IPS-11a (cell line): ENCODE measurements around the gene PANK1.
A peak's percentile ranks its signal among the peaks of the same experiment; 100 is the strongest.

Experiments
- H3K4me3 ChIP-seq: one replicate; pipeline ENCODE4 v1.5.1; 2013; ENCODE audit warnings: low read depth, low read length, control low read depth

Gene PANK1

DNA sequence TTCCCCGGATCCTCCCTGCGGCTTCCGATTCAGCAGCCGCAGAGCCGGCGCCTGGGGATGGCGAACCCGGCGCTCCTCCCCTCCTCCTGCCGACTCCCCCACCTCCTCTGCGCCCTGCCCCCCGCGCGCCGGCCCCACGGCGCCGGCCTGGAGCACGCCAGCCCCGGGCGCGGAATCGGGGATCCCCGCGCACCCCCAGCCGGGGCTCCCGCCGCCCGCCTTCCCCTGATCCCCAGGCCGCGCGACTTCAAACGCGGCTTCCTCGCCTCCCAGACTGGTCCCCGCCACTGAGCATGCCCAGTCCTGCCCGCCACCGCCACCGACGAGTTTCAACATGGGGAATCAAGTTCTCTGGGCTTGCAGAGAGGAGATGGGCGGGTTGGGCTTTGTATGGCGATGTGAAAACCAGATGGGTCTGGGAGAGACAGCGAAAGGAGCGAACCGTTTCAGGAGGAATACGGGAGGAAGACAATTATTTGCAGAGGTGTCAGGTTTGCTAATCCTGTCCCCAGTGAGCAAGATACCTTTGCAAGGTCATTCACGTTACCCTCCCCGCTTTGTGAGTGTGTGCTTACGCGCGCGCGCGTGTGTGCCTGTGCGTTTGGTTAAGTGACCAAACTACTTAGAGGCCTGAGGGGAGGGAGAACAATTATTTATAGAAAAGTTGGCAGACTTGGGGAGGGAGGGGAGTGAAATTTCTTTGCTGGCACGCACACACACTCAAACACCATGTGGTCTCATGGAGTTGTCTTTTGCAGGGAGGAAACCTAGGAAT lies at the start of gene PANK1:
TSS of gene PANK1 (minus strand) at position 276 of the 775 bp plus-strand sequence. CDS start 351 bp downstream, outside the sequence.
- peak within 1 kb of the TSS; percentile 91 for H3K4me3 ChIP-seq

DNA sequence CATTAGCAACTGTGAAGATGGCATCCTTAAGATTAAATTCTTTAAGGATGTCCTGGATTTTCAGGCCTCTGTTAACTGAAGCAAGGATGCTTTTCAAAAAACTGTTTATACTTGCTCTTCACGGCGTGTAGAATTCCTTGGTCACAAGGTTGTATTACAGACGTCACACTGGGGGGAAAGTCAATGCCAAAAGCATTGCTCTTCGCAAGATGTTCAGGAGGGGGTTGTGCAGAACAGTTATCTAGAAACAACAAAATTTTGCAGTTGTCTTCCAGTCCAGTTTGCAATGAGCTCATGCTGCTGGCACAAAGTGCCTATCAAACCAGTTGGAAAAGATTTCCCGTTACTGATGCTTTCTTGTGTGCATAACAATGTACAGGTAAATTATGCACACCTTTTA lies 48.1 kb upstream of the PANK1 start:
- H3K4me3 ChIP-seq = no peak overlapping the region

DNA sequence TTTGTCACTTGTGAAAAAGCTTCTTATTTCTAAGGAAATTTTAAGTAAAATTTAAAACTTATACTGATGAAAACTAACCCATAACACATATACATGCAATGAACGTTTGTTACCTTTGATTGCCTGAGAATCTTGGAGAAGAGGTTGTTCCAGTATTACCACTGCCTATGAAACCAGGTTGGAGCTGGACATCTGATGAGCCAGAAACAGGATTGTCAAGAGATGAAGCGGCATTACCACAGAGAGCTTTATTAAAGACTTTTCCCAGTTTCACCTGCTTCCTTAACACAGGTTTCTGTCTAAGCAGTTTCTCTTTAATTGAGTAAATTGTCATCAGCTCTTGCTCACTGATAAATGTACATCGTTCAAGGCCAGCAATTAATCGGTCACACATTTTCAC lies 47.4 kb upstream of the PANK1 start:
- no peak overlapping the region for H3K4me3 ChIP-seq

DNA sequence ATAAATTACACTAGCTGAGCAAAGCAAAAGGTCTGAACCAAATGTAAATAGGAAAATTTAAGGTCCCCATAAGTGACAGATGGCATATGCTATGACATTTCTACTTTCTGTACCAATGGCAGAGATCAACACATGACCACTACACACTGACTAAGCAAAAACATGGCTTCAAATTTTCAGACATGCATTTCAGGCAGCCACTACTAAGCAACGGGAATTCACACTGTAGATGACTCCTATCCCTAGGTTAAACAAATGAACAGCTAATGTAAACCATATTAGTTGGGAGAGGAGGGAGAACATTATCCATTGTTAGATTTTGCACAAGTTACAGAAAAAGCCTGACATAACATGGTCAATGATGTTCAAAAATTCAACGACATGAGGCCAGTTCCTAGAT lies 45.0 kb upstream of the PANK1 start:
- no peak overlapping the region for H3K4me3 ChIP-seq

DNA sequence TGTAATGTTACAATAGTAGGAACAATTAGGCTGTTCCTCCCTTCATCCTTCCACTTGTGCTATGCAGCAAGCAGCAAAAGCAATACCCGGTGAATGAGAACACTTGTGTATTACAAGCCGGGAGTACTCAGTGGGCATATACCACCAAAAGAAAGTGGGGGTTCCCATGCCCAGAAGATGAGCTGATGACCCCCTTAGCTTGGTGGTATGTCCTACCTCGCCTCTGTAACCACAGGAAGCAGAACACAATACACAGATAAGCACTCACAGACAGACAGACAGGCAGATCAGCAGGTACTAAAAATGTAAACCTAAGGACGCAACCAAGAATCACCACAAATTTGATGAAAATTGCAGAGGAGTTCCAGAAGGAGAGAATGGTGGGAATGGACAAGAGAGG lies 40.9 kb upstream of the PANK1 start:
- no peak overlapping the region for H3K4me3 ChIP-seq

DNA sequence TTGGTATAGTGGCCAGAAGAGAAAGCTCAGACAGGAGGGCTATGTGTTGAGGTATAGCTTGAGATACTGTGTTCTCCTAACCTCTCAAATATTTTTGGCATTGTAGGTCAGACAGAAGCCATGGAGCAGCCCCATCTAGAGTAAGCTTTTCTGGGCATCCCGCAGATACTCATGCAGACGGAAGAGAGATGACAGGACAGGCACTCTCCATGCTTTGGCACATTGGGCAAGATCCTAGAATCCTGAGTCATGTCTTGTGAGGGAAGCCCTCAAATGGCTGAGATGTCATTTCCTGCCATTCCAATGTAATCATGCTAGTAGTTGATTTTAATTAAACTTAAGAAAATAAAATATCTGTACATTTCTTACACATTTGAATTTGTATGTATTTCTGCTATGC lies 39.6 kb upstream of the PANK1 start:
- no peak overlapping the region for H3K4me3 ChIP-seq

DNA sequence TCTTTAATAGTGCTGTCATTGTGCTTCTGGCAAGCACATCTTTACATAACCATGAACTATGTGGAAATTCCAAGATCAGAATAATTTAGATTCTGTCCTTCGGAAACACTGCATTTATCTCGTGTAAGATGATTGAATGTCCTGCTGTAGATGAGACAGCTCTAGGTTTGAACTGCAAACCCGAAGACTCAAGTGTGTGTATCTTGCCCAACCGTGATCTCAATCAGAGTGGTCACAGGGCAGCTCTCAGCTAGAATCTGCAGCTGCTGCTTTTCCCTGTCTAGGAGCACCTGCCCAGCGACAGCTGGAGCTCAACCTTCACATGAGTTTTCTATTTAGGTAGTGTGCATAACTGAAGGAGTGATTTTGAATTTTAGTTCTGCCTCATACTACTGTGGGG lies 38.8 kb upstream of the PANK1 start:
- no peak overlapping the region for H3K4me3 ChIP-seq

DNA sequence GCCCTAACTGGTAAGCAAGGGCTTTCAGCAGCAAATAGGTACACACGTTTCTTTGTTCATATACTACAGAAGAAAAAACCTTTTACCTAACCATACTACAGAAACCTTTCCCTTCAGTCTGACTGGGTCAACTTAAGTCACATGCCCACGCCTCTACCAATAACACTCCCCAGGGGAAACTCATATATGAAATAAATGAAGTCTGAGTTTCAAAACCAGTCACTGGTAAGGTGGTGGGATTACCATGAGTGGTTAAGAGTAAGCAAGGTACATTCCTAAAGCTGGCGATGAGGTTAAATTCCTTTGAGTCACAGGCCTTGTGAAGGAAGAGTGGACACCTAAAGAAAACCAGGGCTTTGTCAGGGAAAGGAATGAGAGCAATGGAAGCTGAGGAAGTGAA lies 34.9 kb upstream of the PANK1 start:
- H3K4me3 ChIP-seq = no peak overlapping the region

DNA sequence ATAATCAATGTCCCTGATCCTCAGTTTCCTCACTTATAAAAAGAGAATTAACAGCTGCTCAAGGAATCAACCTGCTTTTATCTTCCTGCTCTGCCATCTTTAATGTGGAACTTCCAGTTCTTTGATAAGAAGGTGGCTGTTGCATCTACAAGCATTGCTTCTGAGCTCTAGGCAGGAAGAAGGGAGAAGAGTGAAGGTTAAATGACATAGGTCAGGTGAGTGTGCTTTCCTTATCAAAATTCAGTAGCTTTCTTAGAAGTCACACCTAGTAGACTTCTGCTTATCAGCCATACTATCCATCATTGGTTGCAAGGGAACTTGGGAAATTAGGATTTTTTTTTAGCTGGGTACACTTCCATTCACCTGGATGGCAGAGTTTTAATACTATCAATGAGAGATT lies 32.3 kb upstream of the PANK1 start:
- no peak overlapping the region for H3K4me3 ChIP-seq

DNA sequence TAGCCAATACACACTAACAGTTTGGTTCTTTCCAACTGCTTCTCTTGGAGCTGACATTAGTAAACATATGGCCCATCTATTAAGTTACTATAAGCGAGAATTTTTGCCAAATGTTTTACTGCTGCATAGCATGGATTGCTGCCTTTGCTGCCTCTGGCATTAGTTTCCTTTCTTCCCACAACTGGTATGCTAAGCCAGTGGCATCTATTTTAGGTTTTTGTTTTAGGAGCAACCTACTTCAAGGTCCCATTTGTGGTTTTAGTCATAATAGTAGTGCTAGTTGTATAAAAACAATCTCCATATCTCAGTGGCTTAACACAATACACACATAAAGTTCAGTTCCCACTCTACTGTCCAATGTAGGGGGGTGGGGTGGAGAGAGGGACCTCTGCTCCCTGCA lies 25.9 kb upstream of the PANK1 start:
- H3K4me3 ChIP-seq = no peak overlapping the region

DNA sequence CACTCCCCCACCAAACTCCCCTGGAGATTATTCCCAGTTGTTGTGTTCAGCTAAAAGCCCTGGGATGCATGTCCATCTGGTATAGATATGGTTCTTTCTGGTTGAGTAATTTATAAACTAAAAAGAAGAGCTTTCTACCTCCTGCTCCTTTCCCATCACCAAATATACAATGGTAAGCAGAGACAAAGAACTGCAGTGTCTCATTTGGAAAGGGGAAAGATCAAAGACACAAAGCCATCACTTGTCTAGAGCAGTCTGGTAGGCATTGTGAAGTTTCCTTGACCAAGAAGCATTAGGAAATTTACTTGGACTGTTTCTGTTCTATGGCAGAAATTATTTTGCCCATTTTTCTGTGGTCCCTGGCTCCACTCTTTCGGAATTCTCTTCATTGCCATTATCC lies 24.9 kb upstream of the PANK1 start:
- no peak overlapping the region for H3K4me3 ChIP-seq

DNA sequence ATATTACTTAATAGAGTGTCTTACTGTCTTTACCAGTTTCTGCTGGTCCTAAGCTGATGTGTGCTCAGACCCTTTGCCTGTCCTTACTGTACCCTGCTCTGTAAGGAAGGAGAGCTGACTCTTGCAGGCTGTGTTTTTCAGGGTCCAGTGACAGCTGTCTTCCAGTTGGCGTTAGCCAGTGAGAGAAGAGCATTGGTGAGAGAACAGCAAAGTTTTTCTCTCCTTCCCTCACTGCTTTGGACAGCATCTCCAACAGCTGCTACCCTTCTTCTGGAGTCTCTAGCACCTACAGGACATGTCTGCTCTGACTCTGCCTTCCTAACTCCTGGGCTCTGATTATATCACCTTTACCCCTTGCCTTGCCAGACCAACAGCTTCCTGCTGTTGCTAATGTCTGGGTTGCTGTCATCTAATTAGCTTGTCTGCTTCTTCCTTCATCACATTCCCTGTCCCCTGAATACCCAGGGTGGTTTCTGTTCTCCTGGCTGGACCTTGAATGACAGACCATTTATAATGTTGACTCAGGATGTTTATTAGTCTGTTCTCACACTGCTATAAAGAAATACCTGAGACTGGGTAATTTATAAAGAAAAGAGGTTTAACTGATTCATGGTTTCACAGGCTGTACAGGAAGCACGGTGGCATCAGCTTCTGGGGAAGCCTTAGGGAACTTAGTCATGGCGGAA lies 23.5 kb upstream of the PANK1 start:
- no peak overlapping the region for H3K4me3 ChIP-seq

DNA sequence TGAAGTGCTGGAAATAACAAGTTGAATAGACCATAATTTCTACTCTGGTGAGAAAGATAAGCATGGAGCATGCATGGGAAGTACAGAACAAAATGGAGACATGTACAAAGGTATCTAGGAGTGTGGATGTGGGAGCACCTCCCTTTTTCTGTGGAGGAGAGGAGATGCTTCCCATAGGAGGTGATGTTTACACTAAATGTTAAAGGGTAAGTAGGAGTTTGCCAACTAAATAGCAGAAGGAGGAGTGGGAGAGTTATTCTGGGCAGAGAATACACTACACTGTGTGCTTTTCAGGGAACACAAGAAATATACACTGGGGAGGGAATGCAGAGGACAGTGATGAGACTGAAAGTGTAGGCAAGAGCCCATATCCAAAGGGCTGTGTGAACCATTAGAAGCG lies 21.1 kb upstream of the PANK1 start:
- no peak overlapping the region for H3K4me3 ChIP-seq

DNA sequence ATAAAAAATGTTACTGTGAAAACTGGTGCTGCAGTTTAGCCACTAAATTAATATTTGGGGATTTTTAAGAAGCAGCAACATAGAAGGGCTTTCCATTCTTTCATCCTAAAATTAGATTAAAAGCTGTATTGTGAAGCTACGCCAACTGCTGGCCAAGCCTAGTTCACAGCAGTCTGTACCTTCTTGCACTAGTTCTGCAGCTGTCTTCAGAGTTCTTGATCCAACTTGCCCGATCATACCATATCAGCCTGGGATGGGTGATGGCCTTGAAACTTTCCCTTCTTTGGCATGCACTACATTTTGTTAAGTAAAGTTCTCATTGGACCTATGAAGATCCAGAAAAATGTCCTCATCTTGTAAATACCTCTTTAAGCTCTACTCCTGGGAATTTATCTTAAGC lies 20.3 kb upstream of the PANK1 start:
- no peak overlapping the region for H3K4me3 ChIP-seq

DNA sequence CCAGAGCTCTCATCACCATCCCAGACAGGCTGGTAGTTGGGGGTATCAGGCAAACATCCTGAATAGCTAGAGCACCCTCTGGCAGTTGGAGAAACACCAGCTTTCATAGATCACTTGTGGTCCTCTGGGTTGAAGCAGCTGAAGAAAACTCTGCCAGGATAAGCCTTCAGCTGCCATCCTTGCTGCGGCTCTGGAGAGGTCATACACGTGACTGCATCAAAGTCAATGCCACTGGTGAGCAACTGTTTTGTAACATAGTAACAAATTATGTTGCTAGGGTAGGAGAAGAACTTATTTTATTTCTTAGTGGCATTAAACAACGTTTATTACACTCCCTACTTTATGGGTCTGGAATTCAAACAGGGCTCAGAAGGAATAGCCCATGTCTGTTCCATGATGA lies 19.2 kb upstream of the PANK1 start:
- no peak overlapping the region for H3K4me3 ChIP-seq

DNA sequence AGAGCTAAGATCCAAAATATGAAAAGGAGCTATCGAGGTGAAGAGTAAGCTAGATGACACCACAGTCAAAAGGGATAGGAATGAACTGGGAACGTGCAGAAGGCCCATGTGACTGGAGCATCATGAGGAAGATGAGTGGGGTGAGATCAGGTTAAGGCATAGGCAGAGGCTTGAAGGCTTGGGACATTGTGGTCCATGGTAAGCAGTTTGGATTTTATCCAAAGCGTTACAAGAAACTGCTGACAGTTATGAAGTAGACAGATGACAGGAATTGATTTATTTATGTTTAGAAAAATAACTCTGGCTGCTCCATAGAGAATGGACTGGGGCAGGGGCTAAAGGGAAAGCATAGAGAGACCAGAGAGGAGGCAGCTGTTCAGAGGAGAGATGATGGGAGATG lies 18.1 kb upstream of the PANK1 start:
- H3K4me3 ChIP-seq = no peak overlapping the region

DNA sequence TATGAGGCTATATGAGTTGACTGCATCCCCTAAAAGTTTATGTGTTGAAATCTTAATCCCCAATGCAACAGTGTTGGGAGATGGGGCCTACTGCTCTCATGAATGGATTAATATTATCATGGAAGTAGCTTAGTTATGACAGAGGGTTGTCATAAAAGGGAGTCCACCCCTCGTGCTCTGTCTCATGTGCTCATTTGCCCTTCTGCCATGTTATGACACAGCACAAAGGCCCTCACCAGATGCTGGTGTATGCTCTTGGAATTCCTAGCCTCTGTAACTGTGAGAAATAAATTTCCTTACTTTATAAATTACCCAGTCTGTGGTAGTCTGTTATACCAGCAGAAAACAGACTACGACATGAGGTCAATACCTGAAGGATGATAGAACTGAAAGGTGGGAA lies 17.6 kb upstream of the PANK1 start:
- H3K4me3 ChIP-seq = no peak overlapping the region

DNA sequence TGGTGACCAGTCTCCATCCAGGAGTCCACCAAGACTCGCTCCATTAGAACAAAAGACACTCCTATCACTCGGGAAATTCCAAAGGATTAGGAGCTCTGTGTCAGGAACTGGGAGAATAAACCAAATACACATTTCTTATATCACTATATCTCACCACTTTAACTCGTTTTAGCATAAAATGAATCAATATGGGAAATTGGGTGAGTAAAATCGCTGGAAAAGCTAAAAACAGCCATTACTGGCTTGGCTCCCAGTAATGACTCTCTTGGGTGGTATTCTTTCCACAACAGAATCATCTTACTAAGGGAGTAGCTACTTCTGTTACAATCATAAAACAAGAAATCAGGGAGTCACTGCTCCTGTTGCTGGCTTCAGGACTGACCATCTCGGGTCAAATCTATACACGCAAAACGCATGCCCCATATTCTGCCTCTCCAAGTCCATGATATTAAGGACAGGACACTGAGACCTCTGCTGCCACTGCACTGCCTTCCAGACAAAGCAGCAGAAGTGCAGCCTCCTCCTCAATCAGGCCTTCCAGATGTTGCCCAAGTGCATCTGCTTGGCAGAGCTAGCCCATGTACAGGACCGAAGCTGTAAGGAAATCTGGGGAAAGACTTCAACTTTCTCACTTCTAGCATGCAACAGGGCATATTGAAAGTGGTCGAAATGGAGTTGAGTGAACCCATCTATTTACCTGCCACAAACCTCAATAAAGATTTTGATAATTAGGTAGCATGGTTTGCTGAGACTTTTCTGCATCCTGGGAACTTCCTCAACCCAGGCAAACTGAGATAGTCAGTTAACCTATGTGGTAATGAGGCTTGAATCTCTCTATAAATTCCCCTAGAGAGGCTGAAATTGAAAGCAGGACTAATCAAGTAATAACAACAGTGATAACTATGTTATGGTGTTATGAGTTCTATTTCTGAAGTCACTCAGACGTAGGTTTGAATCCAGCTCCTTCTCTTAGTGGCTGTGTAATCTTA lies 14.4 kb upstream of the PANK1 start:
- H3K4me3 ChIP-seq = no peak overlapping the region

DNA sequence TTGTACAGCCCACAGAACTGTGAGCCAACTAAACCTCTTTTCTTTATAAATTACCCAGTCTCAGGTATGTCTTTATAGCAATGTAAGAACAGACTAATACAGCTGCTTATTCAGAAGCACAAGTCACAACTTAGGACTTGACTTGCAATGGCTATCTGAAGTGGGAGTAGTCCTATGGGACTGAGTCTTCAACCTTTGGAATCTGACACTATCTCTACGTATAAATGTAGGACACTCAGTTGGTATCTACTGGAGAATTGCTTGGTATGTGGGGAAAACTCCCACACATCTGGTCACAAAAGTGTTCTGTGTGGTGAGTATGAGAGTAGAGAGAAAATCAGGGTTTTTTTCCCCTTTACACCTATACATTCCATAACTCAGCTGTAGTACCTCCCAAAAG lies 12.3 kb upstream of the PANK1 start:
- no peak overlapping the region for H3K4me3 ChIP-seq

DNA sequence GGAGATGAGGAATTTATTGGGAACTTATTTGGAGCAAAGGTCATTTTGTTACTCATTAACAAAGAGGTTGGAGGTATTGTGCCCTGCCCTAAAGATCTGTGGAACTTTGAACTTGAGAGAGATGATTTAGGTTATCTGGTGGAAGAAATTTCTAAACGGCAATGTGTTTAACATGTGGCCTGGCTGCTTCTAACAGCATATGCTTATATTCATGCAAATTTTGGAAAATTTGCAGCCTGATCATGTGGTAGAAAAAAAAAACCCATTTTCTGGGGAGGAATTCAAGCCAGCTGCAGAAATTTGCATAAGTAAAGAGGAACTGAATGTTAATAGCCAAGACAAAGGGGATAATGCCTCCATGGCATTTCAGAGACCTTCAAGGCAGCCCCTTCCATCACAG lies 10.7 kb upstream of the PANK1 start:
- no peak overlapping the region for H3K4me3 ChIP-seq

DNA sequence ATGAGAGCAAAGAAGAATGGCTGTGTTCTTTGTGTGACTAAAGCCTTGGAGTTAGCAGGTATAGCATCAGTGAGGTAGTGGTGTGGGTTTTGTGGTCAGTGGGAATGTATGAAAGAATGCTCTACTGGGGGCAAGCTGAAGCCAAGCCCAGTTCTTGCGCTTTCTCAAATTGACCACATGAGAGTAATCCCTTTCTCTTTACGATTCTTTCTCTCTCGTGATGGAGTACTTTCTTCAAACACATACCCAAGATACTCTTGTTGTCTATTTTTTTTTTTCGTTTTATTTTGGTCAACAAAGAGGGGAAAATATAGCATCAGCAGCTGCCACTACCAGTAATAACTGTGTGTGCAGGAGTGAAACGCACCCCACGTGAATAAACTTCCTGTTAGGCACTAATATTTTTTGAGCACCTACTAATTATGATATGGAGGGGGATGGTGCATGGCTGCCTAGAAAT lies 8.4 kb upstream of the PANK1 start:
- no peak overlapping the region for H3K4me3 ChIP-seq
